Kidney epithelial cell (primary cell): Measurements from ENCODE around the gene FAM89B. TPM values are rescaled to one million over a fixed set of nuclear protein-coding genes. Genes with fewer than 3 reads are reported as not detected.
A peak's percentile ranks its signal among the peaks of the same experiment; 100 is the strongest.

Experiments used
- DNase-seq: peaks from one replicate; pipeline ENCODE4 v3.0.0-alpha.2; 2010; ENCODE audit warnings: low read depth
- H3K27me3 ChIP-seq: 2 replicates; pipeline ENCODE4 v1.6.0; 2011; ENCODE audit warnings: low read length; ENCODE audit not compliant: control insufficient read depth, insufficient read depth
- H3K36me3 ChIP-seq: 2 replicates; pipeline ENCODE4 v1.5.1; 2011; ENCODE audit warnings: low read length; ENCODE audit not compliant: control insufficient read depth, insufficient read depth
- H3K4me3 ChIP-seq: 2 replicates; pipeline ENCODE4 v1.5.1; 2011; ENCODE audit warnings: low read depth, mild to moderate bottlenecking, control low read depth, low read length
- CTCF ChIP-seq: IDR thresholded peaks from 2 replicates; pipeline ENCODE4 v1.5.1; 2011; ENCODE audit warnings: mild to moderate bottlenecking, moderate library complexity, low read length, control low read depth, inconsistent platforms; ENCODE audit not compliant: insufficient read depth, poor library complexity, severe bottlenecking
- total RNA-seq: library from RNA; depleted of rRNA; stranded (reverse); fragments of >200 nt; gene quantifications from 2 replicates; pipeline ENCODE4 v1.2.3, GENCODE V29; 2015

The FAM89B gene
- total RNA-seq, 1 donor from 2014 or later, result 63.9 TPM

- no peak for TF ChIP-seq CTCF
- Histone ChIP-seq H3K36me3 (peaks cover 1% of the 10 kb centered on the region), H3K4me3 (peak overlapping the region; percentile 39), H3K27me3 (no peaks in the 10 kb centered on the region)
- no peak for DNase-seq
Measured at GRCh38 chr11:65574811-65575567, 2.7 kb downstream of the FAM89B start.

GRCh38 chr11:65575568-65576231, 3.4 kb downstream of the FAM89B start, which contains the start of gene EHBP1L1:
Gene EHBP1L1 (plus strand): TSS chr11:65576053. CDS start chr11:65576303, 250 bp downstream.
- DNase-seq, result no peak
- Histone ChIP-seq H3K27me3 (no peaks in the 10 kb centered on the region), H3K4me3 (peak within 1 kb of the TSS; percentile 39), H3K36me3 (peaks cover 1% of the 10 kb centered on the region)
- TF ChIP-seq CTCF, result no peak

GRCh38 chr11:65576232-65576866, 4.0 kb downstream of the FAM89B start:
- no peak for TF ChIP-seq CTCF
- Histone ChIP-seq H3K36me3 (peaks cover 1% of the 10 kb centered on the region), H3K4me3 (peak overlapping the region; percentile 39), H3K27me3 (no peaks in the 10 kb centered on the region)
- DNase-seq, result no peak

- no peak for DNase-seq
- peaks cover 1% of the 10 kb centered on the region for H3K36me3 ChIP-seq
- no peak overlapping the region for H3K4me3 ChIP-seq
- no peaks in the 10 kb centered on the region for H3K27me3 ChIP-seq
- no peak for TF ChIP-seq CTCF
Measured at GRCh38 chr11:65576867-65577755, 4.8 kb downstream of the FAM89B start.

- TF ChIP-seq CTCF, result no peak
- H3K36me3 ChIP-seq, result peaks cover 1% of the 10 kb centered on the region
- no peak overlapping the region for H3K4me3 ChIP-seq
- DNase-seq, result no peak
- H3K27me3 ChIP-seq, result no peaks in the 10 kb centered on the region
Measured at GRCh38 chr11:65577756-65578109, 5.4 kb downstream of the FAM89B start.
